ENCODE data around the gene LAS1L.

GRCh38 chrX:65575022-65575421, 40.4 kb upstream of the LAS1L start:
- TF ChIP-seq CTCF (IDR thresholded peaks at IDR 0.05; ENCODE audit: low read depth, low read length) (no peak), EZH2phosphoT487 (IDR thresholded peaks at IDR 0.05; ENCODE audit: low read depth) (no peak)
